Endothelial cell of umbilical vein (primary cell): ENCODE data around the gene RRM2. TPM values are rescaled to one million over a fixed set of nuclear protein-coding genes. Genes with fewer than 3 reads are reported as not detected.

Experiments
- BruUV-seq: library from RNA; stranded (reverse); fragments of 400-500 nt; replicated peaks from 2 replicates; lab custom pipeline; 2021; lab: Mats Ljungman, UMichigan
- CTCF ChIA-PET: fragments of 300-600, 350-600 bp; sonication (Branson Sonifier 250); formaldehyde crosslinking; loops from one replicate; lab custom pipeline; 2021; ENCODE audit warnings: antibody characterized with exemption, inconsistent platforms; lab: Charles Lee
- POLR2A ChIA-PET: fragments of 300-600, 350-600 bp; sonication (Branson Sonifier 250); formaldehyde crosslinking; loops from one replicate; lab custom pipeline; 2021; ENCODE audit warnings: antibody characterized with exemption, inconsistent platforms; lab: Charles Lee
- DNase-seq: peaks from one replicate; pipeline ENCODE4 v3.0.0-alpha.2; 2011; ENCODE audit warnings: low read depth, low spot score
- FAIRE-seq: peaks from 2 replicates; lab custom pipeline; 2011; peaks lifted over from hg19 to GRCh38; lab: Jason Lieb, UNC
- H2AFZ ChIP-seq: 2 replicates; pipeline ENCODE4 v1.6.0; 2012; ENCODE audit warnings: low read depth, low read length, control low read depth, inconsistent platforms
- H3K27ac ChIP-seq: 2 replicates; pipeline ENCODE4 v1.5.1; 2011; ENCODE audit warnings: low read depth, mild to moderate bottlenecking, control low read depth, low read length, moderate library complexity; ENCODE audit not compliant: insufficient read depth
- H3K27me3 ChIP-seq, 2 experiments: 2 replicates each; pipeline versions ENCODE4 v1.6.0 to v1.6.1; 2011; ENCODE audit warnings: low read length in 2 of 2, mixed read lengths in 1 of 2; ENCODE audit not compliant: control insufficient read depth in 2 of 2, insufficient read depth in 2 of 2
- H3K36me3 ChIP-seq, 2 experiments: 2 replicates in 1 of 2; 3 replicates in 1 of 2; pipeline ENCODE4 v1.5.1; 2011; ENCODE audit warnings: low read length in 2 of 2, mild to moderate bottlenecking in 1 of 2, moderate library complexity in 1 of 2; ENCODE audit not compliant: control insufficient read depth in 2 of 2, insufficient read depth in 2 of 2; ENCODE audit errors: extremely low read depth in 1 of 2
- H3K4me1 ChIP-seq: 3 replicates; pipeline ENCODE4 v1.5.1; 2011; ENCODE audit warnings: mild to moderate bottlenecking, low read length; ENCODE audit not compliant: control insufficient read depth, insufficient read depth; ENCODE audit errors: extremely low read depth
- H3K4me2 ChIP-seq: 2 replicates; pipeline ENCODE4 v1.6.1; 2011; ENCODE audit warnings: low read length, control low read depth, mixed read lengths; ENCODE audit not compliant: insufficient read depth
- H3K4me3 ChIP-seq, 3 experiments: fragments of 200-600 bp in 1 of 3; sonication (generic), shearing (Covaris generic) in 1 of 3; replicated peaks in 1 of 3; 2 replicates each; pipeline ENCODE4 v1.5.1; 2011 to 2016; ENCODE audit warnings: control low read depth in 3 of 3, low read length in 3 of 3, mild to moderate bottlenecking in 2 of 3, inconsistent platforms in 1 of 3, low read depth in 1 of 3, moderate library complexity in 1 of 3; ENCODE audit not compliant: insufficient read depth in 1 of 3
- H3K79me2 ChIP-seq: 2 replicates; pipeline ENCODE4 v1.6.0; 2012; ENCODE audit warnings: low read length, inconsistent platforms; ENCODE audit not compliant: control insufficient read depth, insufficient read depth
- H3K9ac ChIP-seq: replicated peaks from 2 replicates; pipeline ENCODE3; 2011; ENCODE audit warnings: low read length, control low read depth; ENCODE audit not compliant: insufficient read depth; ENCODE audit errors: extremely low read depth
- H3K9me1 ChIP-seq: replicated peaks from 3 replicates; pipeline ENCODE4 v1.6.0; 2011; ENCODE audit warnings: mild to moderate bottlenecking, low read length; ENCODE audit not compliant: control insufficient read depth, insufficient read depth; ENCODE audit errors: extremely low read depth
- H3K9me3 ChIP-seq: replicated peaks from 2 replicates; pipeline ENCODE4 v1.5.1; 2012; ENCODE audit warnings: low read length, inconsistent platforms; ENCODE audit not compliant: control insufficient read depth, insufficient read depth
- H4K20me1 ChIP-seq: replicated peaks from 2 replicates; pipeline ENCODE3; 2011; ENCODE audit warnings: mild to moderate bottlenecking, low read length; ENCODE audit not compliant: control insufficient read depth, insufficient read depth; ENCODE audit errors: extremely low read depth
- CTCF ChIP-seq, 2 donors: IDR thresholded peaks; 1 replicate in 1 of 2; 2 replicates in 1 of 2; pipeline ENCODE4 v1.5.1; 2011; ENCODE audit warnings: low read length in 2 of 2, mild to moderate bottlenecking in 2 of 2, moderate library complexity in 2 of 2, control low read depth in 1 of 2, inconsistent platforms in 1 of 2, low read depth in 1 of 2; ENCODE audit not compliant: insufficient read depth in 1 of 2; ENCODE audit errors: extremely low read depth in 1 of 2
- EZH2 ChIP-seq: IDR thresholded peaks from 2 replicates; pipeline ENCODE4 v1.6.1; 2012; ENCODE audit warnings: borderline replicate concordance, low read depth, mild to moderate bottlenecking, moderate library complexity, low read length, inconsistent platforms; ENCODE audit not compliant: severe bottlenecking
- FOS ChIP-seq: IDR thresholded peaks from 2 replicates; pipeline ENCODE4 v1.6.1; 2011; ENCODE audit warnings: mild to moderate bottlenecking, low read length, moderate library complexity, borderline replicate concordance; ENCODE audit not compliant: insufficient read depth
- GATA2 ChIP-seq: IDR thresholded peaks from 2 replicates; pipeline ENCODE4 v1.7.0; 2011; ENCODE audit warnings: low read depth, mild to moderate bottlenecking, moderate library complexity, mixed read lengths, low read length; ENCODE audit not compliant: insufficient read length, insufficient read depth
- JUN ChIP-seq: IDR thresholded peaks from 2 replicates; pipeline ENCODE4 v1.6.1; 2011; ENCODE audit warnings: borderline replicate concordance, low read depth; ENCODE audit not compliant: insufficient read length, insufficient read depth
- MAX ChIP-seq: IDR thresholded peaks from 2 replicates; pipeline ENCODE4 v1.6.1; 2011; ENCODE audit not compliant: insufficient read depth, insufficient read length
- MYC ChIP-seq: IDR thresholded peaks from one replicate; pipeline ENCODE4 v1.6.1; 2011; ENCODE audit warnings: mild to moderate bottlenecking, low read depth, low read length
- POLR2A ChIP-seq: IDR thresholded peaks from 2 replicates; pipeline ENCODE4 v1.6.1; 2012; ENCODE audit warnings: low read depth, mild to moderate bottlenecking, control low read depth, low read length
- dilution Hi-C: fragments of 300-500 bp; cut with MboI; formaldehyde crosslinking; loops from one replicate; pipeline ENCODE4 v1.15.0; 2019; ENCODE audit warnings: low sequenced_read_pairs; ENCODE audit not compliant: extremely low pct_ligation_motif_present
- intact Hi-C: fragments of 100-400 bp; cut with micrococcal nuclease; formaldehyde crosslinking; loops from one replicate; pipeline ENCODE4 v1.10.0; 2022
- polyA plus RNA-seq, 4 experiments: library from polyadenylated mRNA; depleted of rRNA in 3 of 4; stranded (reverse) in 3 of 4; unstranded in 1 of 4; fragments of >200 nt; gene quantifications; 2 replicates each; pipeline versions ENCODE4 v1.2.1 to v1.2.3, GENCODE V29; 2011 to 2012; ENCODE audit warnings: missing spikeins in 1 of 4
- total RNA-seq: library from RNA; stranded (reverse); gene quantifications from 2 replicates; pipeline ENCODE4 v1.2.3, GENCODE V29; 2021

RRM2 gene
- total and polyA plus RNA-seq, 2 donors (not counting 3 experiments of a cell fraction or from before 2014, with no cell fraction given): 40.9 to 246 TPM

GRCh38 chr2:10145519-10146357 is 23.2 kb downstream of the RRM2 start:
- intact Hi-C loops (no loop called here), dilution Hi-C loops (no loop called here)
- Histone ChIP-seq H3K79me2 (no peaks in the 10 kb centered on the region), H3K36me3 (no peaks in the 10 kb centered on the region), H3K4me2 (no peak overlapping the region), H3K27me3 (no peaks in the 10 kb centered on the region), H3K4me1 (no peaks in the 10 kb centered on the region), H3K4me3 (no peak overlapping the region), H3K9ac (no peak overlapping the region), H3K9me1 (no peaks in the 10 kb centered on the region), H3K9me3 (no peaks in the 10 kb centered on the region), H2AFZ (no peak overlapping the region), H3K27ac (no peak overlapping the region), H4K20me1 (no peaks in the 10 kb centered on the region)
- TF ChIP-seq MYC (no peak), GATA2 (no peak), EZH2 (no peak), POLR2A (no peak), MAX (no peak), CTCF (IDR thresholded peaks at IDR 0.05; ENCODE audit: extremely low read depth in 1 of 2, insufficient read depth in 1 of 2, low read depth in 1 of 2, low read length in 2 of 2) (no peak), JUN (no peak), FOS (no peak)
- no peak for FAIRE-seq
- ChIA-PET CTCF (interaction anchor here (0.8 to 6.9 kb wide), 3 partner anchors 84 to 289 kb away, joined by 3 to 79 read pairs (median 5); no protein-coding TSS in a partner anchor), POLR2A (no interaction called here)
- BruUV-seq: no TSS peak
- no peak for DNase-seq
